ENCODE measurements around the gene PDE11A.

GRCh38 chr2:177810906-177811305 is 261.7 kb downstream of the PDE11A start:
- TF ChIP-seq RXRA (IDR thresholded peaks at IDR 0.05) (no peak), ZBTB33 (IDR thresholded peaks at IDR 0.05) (no peak), CTCF (IDR thresholded peaks at IDR 0.05; ENCODE audit: low read depth, low read length, missing input control) (no peak), MAX (IDR thresholded peaks at IDR 0.05) (no peak)
